GM10266 (cell line): ENCODE measurements around the gene CCAR1.
A peak's percentile ranks its signal among the peaks of the same experiment; 100 is the strongest.
"Not testable (repeated sequence)": the region's sequence is repeated elsewhere in the genome, so short reads cannot be mapped to it uniquely, and the experiment has no call there.

Experiments
- DNase-seq: peaks from one replicate; pipeline ENCODE4 v3.0.0; 2012; ENCODE audit errors: extremely low spot score
- TF ChIP-seq, protein P1 (sequence below): IDR thresholded peaks from 2 replicates; pipeline ENCODE4 v1.5.1; 2012; ENCODE audit warnings: mild to moderate bottlenecking, low read depth; ENCODE audit not compliant: control insufficient read depth, insufficient read depth; ENCODE audit errors: missing control alignments

CCAR1 gene

DNA sequence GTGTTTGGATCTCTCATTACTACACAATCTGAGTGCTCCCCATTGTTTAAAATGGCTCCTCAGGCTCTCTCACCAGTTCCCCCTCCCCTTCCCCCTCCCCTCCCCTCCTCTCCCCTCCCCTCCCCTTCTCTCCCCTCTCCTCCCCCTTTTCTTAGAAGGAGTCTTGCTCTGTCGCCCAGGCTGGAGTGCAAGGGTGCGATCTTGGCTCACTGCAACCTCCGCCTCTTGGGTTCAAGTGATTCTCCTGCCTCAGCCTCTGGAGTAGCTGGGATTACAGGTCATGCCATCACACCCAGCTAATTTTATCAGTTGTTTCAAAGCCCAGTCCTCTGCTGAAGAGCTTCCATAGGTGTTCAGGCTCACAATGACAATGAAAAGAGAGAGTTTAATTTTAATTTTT is 3.6 kb upstream of the CCAR1 start:
- TF ChIP-seq, protein P1, sequence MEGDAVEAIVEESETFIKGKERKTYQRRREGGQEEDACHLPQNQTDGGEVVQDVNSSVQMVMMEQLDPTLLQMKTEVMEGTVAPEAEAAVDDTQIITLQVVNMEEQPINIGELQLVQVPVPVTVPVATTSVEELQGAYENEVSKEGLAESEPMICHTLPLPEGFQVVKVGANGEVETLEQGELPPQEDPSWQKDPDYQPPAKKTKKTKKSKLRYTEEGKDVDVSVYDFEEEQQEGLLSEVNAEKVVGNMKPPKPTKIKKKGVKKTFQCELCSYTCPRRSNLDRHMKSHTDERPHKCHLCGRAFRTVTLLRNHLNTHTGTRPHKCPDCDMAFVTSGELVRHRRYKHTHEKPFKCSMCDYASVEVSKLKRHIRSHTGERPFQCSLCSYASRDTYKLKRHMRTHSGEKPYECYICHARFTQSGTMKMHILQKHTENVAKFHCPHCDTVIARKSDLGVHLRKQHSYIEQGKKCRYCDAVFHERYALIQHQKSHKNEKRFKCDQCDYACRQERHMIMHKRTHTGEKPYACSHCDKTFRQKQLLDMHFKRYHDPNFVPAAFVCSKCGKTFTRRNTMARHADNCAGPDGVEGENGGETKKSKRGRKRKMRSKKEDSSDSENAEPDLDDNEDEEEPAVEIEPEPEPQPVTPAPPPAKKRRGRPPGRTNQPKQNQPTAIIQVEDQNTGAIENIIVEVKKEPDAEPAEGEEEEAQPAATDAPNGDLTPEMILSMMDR = no peak

DNA sequence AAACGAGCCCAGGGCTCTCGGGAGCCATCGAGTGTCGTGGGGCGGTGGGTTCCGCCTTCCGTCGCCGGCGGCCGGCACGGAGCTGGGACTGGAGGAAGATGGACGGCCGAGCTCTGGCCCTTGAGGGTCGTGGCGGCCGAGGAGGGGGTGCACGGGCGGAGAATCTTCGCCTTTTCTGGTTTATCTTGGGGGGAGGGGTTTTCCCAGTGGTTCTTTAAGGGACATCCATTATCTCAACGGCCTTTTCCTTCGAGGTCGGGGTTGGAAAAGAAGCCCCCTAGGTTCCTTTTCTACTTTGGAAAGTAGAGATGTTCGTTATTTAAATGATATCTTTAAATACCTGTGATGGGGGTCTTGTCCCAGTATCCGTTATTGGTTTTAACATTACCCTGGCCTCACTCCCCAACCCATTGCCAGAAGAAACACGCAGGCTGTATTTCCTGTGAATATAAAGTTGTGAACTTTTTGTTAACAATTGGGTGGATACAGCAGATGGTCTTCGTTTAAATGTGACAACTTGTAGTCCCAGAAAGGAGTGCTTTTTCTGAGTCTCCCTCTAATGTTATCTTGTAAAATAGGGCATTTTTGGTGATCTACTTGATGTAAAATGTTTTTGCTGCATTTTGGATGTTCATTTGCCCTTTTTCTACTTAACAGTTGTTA is 765 bp downstream of the CCAR1 start:
- peak; percentile 29 for DNase-seq
- TF ChIP-seq, protein P1 = no peak

More for the DNA sequence above, 3.6 kb upstream of the CCAR1 start:
- DNase-seq = no peak

DNA sequence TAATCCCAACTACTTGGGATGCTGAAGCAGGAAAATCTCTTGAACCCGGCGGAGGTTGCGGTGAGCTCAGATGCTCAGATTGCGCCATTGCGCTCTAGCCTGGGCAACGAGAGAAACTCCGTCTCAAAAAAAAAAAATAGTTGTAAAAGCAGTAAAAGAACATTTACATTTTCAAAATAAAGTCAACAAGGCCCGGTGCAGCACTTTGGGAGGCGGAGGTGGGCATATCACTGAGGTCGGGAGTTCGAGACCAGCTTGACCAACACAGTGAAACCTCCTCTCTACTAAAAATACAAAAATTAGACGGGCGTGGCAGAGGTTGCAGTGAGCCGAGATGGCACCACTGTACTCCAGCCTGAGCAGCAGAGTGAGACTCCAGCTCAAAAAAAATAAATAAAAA is 4.0 kb downstream of the CCAR1 start:
- TF ChIP-seq, protein P1 = no peak
- DNase-seq = no peak

DNA sequence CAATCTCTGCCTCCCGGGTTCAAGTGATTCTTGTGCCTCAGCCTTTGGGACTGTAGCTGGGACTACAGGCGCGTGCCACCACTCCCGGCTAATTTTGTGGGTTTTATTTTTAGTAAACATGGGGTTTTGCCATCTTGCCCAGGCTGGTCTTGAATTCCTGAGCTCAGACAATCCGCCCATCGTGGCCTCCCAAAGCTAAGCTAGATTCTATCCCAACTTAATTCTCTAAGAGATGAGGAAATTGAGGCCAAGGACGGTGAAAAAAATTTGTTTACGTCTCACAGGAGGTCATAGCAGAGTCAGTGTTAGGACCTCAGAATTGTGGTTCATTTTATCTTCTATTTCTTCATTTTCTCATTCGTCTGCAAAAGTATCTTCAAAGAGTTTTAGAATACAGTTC is 6.1 kb downstream of the CCAR1 start:
- no peak for DNase-seq
- TF ChIP-seq, protein P1 = no peak

DNA sequence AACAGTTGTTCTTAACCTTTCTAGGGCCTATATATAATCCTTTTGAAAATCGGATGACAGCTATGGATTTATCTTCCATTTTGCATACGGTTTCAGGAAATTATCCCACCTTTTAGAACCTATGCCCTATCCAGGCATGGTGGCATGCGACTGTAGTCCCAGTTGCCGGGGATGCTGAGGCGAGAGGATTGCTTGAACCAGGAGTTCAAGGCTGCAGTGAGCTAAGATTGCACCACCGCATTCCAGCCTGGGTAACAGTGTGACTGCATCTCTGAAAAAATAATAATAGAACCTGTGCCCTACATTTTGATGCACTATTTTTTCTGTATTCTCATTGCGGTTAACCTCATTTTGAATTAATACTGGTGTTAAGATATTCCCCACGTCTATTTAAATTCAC is 11.6 kb downstream of the CCAR1 start:
- no peak for DNase-seq
- TF ChIP-seq, protein P1 = no peak

DNA sequence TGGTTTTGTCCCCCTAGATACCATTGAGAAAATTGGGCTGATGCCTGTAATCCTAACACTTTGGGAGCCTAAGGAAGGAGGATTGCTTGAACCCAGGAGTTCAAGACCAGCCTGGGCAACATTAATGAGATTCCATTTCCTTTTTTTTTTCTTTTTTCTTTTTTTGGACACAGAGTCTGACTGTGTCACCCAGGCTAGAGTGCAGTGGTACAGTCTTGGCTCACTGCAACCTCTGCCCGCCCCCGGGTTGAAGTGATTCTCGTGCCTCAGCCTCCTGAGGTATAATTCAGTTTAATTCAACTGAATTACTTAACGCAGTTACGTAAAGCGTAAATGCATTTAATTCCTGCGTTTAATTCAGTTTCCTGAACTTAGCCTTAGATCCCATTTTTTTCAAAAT is 13.3 kb downstream of the CCAR1 start:
- no peak for DNase-seq
- TF ChIP-seq, protein P1 = no peak

DNA sequence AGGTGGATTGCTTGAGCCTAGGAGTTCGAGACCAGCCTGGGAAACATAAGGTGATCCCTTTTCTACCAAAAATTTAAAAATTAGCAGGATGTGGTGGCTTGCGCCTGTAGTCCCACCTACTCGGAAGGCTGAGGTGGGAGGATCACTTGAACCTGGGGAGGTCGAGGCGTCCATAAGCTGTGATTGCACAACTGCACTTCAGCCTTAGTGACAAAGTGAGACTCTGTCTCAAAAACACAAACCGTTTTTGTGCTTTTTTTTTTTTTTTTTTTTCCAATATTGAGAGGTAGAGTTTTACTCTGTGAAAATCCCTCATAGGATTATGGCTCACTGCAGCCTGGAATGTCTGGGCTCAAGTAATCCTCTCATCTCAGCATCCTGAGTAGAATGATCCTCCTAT is 14.1 kb downstream of the CCAR1 start:
- TF ChIP-seq, protein P1 = no peak
- DNase-seq = no peak

DNA sequence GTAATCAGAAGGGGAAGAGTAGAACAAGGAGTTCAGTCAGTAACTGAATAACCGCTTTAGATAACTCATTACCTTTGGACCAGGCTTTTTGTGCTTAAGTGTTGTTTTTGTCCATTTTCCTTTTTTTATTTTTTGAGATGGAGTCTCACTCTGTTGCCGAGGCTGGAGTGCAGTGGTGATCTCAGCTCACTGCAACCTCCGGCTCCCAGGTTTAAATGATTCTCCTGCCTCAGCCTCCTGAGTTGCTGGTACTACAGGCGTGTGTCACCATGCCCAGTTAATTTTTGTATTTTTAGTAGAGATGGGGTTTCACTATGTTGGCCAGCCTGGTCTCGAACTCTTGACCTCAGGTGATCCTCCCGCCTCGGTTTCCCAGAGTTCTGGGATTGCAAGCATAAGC is 14.7 kb downstream of the CCAR1 start:
- DNase-seq = not testable (repeated sequence)

DNA sequence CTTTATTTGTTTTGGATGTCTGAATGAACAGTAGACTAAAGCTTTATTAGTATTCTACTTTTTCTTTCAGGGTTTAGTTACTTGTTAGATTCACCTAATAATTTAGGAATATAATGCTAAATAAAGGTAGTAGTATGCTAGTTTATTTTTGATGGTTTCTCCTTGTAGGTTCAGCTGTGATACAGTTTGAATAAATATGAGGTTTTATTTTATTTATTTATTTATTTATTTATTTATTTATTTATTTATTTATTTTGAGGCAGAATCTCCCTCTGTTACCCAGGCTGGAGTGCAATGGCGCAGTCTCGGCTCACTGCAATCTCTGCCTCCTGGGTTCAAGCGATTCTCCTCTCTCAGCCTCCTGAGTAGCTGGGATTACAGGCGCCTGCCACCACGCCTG is 19.6 kb downstream of the CCAR1 start:
- DNase-seq = not testable (repeated sequence)
